Smooth muscle cell (in vitro differentiated cells): ENCODE measurements around the gene AP3S2. TPM values are rescaled to one million over a fixed set of nuclear protein-coding genes. Genes with fewer than 3 reads are reported as not detected.
A peak's percentile ranks its signal among the peaks of the same experiment; 100 is the strongest.

Experiments used
- DNase-seq: peaks from one replicate; lab custom pipeline; 2025; ENCODE audit not compliant: unreplicated experiment; lab: John Stamatoyannopoulos, UW
- H2AFZ ChIP-seq: fragments of 200-600 bp; sonication (generic); 2 replicates; pipeline ENCODE4 v1.6.0; 2016; ENCODE audit warnings: antibody characterized with exemption, low read depth, mild to moderate bottlenecking
- H3F3A ChIP-seq: fragments of 200-600 bp; sonication (generic); 2 replicates; pipeline ENCODE4 v1.6.0; 2017; ENCODE audit warnings: antibody characterized with exemption, low read depth
- H3K27ac ChIP-seq: fragments of 200-600 bp; sonication (generic); 2 replicates; pipeline ENCODE4 v1.5.1; 2016; ENCODE audit warnings: low read depth, mild to moderate bottlenecking
- H3K27me3 ChIP-seq: fragments of 200-600 bp; sonication (generic); 2 replicates; pipeline ENCODE4 v1.6.1; 2016; ENCODE audit warnings: low read depth, mild to moderate bottlenecking
- H3K36me3 ChIP-seq: fragments of 200-600 bp; sonication (generic); 2 replicates; pipeline ENCODE4 v1.5.1; 2016; ENCODE audit warnings: low read depth
- H3K4me1 ChIP-seq: fragments of 200-600 bp; sonication (generic); 2 replicates; pipeline ENCODE4 v1.5.1; 2016; ENCODE audit warnings: low read depth
- H3K4me2 ChIP-seq: fragments of 200-600 bp; sonication (generic); 2 replicates; pipeline ENCODE4 v1.6.0; 2016; ENCODE audit warnings: mild to moderate bottlenecking
- H3K4me3 ChIP-seq: fragments of 200-600 bp; sonication (generic); 2 replicates; pipeline ENCODE4 v1.5.1; 2016; ENCODE audit warnings: mild to moderate bottlenecking
- H3K79me2 ChIP-seq: fragments of 200-600 bp; sonication (generic); 2 replicates; pipeline ENCODE4 v1.6.0; 2016; ENCODE audit warnings: low read depth, mild to moderate bottlenecking
- H3K9ac ChIP-seq: fragments of 200-600 bp; sonication (generic); 2 replicates; pipeline ENCODE4 v1.6.0; 2016; ENCODE audit warnings: low read depth
- H3K9me3 ChIP-seq: fragments of 200-600 bp; sonication (generic); replicated peaks from 2 replicates; pipeline ENCODE4 v1.5.1; 2016; ENCODE audit warnings: low read depth
- H4K20me1 ChIP-seq: fragments of 200-600 bp; sonication (generic); 2 replicates; pipeline ENCODE4 v1.6.0; 2016; ENCODE audit warnings: low read depth
- WGBS: methylation state at CpG from one replicate; pipeline ENCODE4 v1.1.7; 2016; ENCODE audit warnings: low lambda C conversion rate; 5-methylcytosine and 5-hydroxymethylcytosine counted together
- polyA plus RNA-seq: library from polyadenylated mRNA; unstranded; fragments of >200 nt; fragmentation: Nextera tagmentation; extraction: Ambion mirVana; gene quantifications from 2 replicates; pipeline ENCODE4 v1.2.1, GENCODE V29; 2016
- total RNA-seq: library from RNA; depleted of rRNA; stranded (reverse); fragments of >200 nt; gene quantifications from 2 replicates; pipeline ENCODE4 v1.2.3, GENCODE V29; 2014
- TF ChIP-seq, protein P1 (sequence below): fragments of 200-600 bp; sonication (generic); IDR thresholded peaks from 2 replicates; pipeline ENCODE4 v1.5.1; 2017; ENCODE audit warnings: borderline replicate concordance, mild to moderate bottlenecking, antibody characterized with exemption; ENCODE audit not compliant: insufficient read depth, poor library complexity, severe bottlenecking

Gene AP3S2
- total and polyA plus RNA-seq, 2 experiments from 2014 or later = 9.4 to 55.8 TPM

DNA sequence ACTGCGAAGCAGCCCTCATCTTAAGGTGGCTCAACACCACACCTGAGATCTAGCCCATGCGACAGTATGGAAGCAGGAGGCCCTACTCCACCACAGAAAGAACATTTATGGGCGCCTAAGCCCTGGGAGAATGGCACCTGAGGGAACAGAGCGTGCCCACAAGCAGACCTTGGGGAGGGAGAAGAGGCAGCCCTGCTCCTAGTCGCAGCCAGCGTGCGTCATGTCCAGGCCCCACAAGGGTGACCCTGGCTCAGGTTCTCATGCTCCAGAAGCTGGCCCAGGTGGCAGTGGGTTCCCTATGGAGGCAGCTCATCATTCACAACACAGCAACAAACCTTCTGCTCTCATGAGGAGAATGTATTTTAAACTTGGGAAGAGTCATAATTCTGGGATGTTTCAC is 59.8 kb downstream of the AP3S2 start:
- H3K4me2 ChIP-seq = no peak overlapping the region
- H4K20me1 ChIP-seq = no peaks in the 10 kb centered on the region
- no peak for DNase-seq
- no peak overlapping the region for H3K27ac ChIP-seq
- no peak overlapping the region for H2AFZ ChIP-seq
- over 99% methylated on average over 7 of the region's 7 CpGs for WGBS
- no peak overlapping the region for H3K4me3 ChIP-seq
- no peaks in the 10 kb centered on the region for H3K27me3 ChIP-seq
- TF ChIP-seq, protein P1, sequence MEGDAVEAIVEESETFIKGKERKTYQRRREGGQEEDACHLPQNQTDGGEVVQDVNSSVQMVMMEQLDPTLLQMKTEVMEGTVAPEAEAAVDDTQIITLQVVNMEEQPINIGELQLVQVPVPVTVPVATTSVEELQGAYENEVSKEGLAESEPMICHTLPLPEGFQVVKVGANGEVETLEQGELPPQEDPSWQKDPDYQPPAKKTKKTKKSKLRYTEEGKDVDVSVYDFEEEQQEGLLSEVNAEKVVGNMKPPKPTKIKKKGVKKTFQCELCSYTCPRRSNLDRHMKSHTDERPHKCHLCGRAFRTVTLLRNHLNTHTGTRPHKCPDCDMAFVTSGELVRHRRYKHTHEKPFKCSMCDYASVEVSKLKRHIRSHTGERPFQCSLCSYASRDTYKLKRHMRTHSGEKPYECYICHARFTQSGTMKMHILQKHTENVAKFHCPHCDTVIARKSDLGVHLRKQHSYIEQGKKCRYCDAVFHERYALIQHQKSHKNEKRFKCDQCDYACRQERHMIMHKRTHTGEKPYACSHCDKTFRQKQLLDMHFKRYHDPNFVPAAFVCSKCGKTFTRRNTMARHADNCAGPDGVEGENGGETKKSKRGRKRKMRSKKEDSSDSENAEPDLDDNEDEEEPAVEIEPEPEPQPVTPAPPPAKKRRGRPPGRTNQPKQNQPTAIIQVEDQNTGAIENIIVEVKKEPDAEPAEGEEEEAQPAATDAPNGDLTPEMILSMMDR = no peak
- H3K79me2 ChIP-seq = no peaks in the 10 kb centered on the region
- H3F3A ChIP-seq = peaks cover 30% of the 10 kb centered on the region
- no peak overlapping the region for H3K9ac ChIP-seq
- H3K4me1 ChIP-seq = peaks cover 3% of the 10 kb centered on the region
- H3K9me3 ChIP-seq = no peaks in the 10 kb centered on the region
- no peaks in the 10 kb centered on the region for H3K36me3 ChIP-seq

DNA sequence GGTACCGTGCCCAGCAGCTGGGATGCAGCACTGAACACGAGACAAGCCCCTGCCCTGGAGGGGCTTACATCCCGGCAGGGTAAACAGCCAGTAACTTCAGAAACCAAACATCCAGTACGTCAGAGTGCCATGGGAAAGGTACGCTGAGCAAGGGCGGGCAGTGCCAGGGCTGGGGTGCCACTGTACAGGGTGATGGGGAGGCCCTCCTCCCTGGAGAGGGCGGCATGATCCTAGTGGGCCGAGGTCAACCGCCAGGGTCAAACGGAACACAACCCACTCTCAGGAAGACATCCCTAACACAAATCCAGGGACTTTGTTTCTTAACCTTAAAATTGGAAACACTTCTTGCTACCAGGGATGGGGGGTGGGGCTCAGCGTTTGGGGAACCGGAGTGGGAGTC is 63.2 kb downstream of the AP3S2 start:
- no peaks in the 10 kb centered on the region for H4K20me1 ChIP-seq
- H3K4me3 ChIP-seq = no peak overlapping the region
- DNase-seq = no peak
- H3K27ac ChIP-seq = no peak overlapping the region
- WGBS = 95% methylated on average over 12 of the region's 12 CpGs
- no peak overlapping the region for H3K9ac ChIP-seq
- no peaks in the 10 kb centered on the region for H3K79me2 ChIP-seq
- no peaks in the 10 kb centered on the region for H3K27me3 ChIP-seq
- peaks cover 5% of the 10 kb centered on the region for H3F3A ChIP-seq
- H3K4me2 ChIP-seq = no peak overlapping the region
- H2AFZ ChIP-seq = no peak overlapping the region
- H3K9me3 ChIP-seq = no peaks in the 10 kb centered on the region
- TF ChIP-seq, protein P1 = no peak
- no peaks in the 10 kb centered on the region for H3K36me3 ChIP-seq
- peaks cover 9% of the 10 kb centered on the region for H3K4me1 ChIP-seq

DNA sequence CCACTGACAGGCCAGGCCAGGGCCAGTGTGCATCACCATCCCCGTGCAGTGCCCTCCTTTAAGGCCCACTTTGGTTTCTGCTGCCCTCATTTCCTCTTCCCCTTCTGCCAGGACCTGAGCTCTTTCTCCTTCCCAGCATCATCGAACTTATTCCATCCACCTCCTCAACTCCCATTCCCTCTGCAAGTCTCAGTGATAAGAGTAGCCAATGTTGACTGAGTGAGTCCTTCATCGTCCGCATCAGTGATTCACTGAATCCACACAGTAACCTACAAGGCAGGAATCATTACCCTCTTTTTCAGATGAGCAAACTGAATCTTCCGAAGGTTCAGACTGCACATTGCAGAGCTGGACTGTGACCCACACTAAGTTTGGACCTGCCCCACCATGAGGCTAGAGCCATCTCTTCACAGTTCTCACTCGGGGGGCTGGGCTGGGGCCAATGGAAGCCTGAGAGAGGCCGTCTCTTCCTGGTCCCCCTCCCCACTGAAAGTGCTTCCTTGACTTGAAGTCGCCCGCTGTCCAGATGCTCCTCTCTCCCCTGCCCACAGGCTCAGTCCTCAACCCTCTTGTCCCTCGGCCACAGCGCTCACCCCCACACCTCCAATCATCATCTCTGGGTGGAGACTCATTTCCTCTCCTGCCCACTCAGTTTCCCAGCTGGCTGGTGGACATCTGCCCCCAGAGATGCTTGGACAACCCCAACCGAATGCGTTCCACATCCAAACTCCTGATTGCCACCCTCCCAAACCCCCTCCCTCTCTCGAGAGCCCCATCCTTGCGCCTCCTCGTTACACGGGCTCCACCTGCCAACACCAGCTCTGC is 64.0 kb downstream of the AP3S2 start:
- Histone ChIP-seq H3K9ac (no peak overlapping the region), H3K4me3 (no peak overlapping the region), H2AFZ (no peak overlapping the region), H4K20me1 (no peaks in the 10 kb centered on the region), H3K79me2 (no peaks in the 10 kb centered on the region), H3K27ac (no peak overlapping the region), H3K27me3 (no peaks in the 10 kb centered on the region), H3K9me3 (no peaks in the 10 kb centered on the region), H3K4me2 (peak overlapping the region; percentile 52), H3K36me3 (no peaks in the 10 kb centered on the region), H3F3A (peaks cover 4% of the 10 kb centered on the region), H3K4me1 (peaks cover 9% of the 10 kb centered on the region)
- 83% methylated on average over 16 of the region's 17 CpGs for WGBS
- no peak for DNase-seq
- TF ChIP-seq, protein P1 = no peak

DNA sequence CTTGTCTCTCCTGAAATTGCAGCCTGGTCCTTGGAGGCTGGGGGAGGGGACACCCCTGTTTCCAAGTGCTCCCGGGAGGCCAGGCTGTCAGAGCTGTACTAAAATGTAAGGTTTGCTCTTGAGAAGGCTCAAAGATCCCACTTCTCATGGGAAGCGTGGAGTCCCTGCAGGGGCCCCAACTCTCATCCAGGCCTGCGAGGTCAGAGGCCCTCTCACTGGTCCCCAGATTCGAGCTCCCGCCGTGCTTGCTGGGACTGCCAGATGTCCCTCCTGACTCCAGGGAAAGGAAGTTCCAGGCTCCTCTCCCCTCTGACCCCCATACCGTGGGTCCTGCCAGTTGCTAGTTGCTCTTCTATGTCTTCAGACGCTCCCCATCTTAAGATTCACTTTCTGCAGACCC is 64.6 kb downstream of the AP3S2 start:
- Histone ChIP-seq H3K27me3 (no peaks in the 10 kb centered on the region), H3K27ac (peak overlapping the region; percentile 54), H3K9me3 (no peaks in the 10 kb centered on the region), H3K79me2 (no peaks in the 10 kb centered on the region), H3K4me2 (peak overlapping the region; percentile 52), H3K4me1 (peaks cover 9% of the 10 kb centered on the region), H3F3A (peaks cover 4% of the 10 kb centered on the region), H2AFZ (no peak overlapping the region), H3K36me3 (no peaks in the 10 kb centered on the region), H3K4me3 (no peak overlapping the region), H3K9ac (no peak overlapping the region), H4K20me1 (no peaks in the 10 kb centered on the region)
- 67% methylated on average over 8 of the region's 8 CpGs for WGBS
- TF ChIP-seq, protein P1 = no peak
- DNase-seq = no peak
